Measurements from ENCODE around the gene CCDC78. TPM values are rescaled to one million over a fixed set of nuclear protein-coding genes. Genes with fewer than 3 reads are reported as not detected.

The CCDC78 gene
- total and polyA plus RNA-seq, 2 of the 13 experiments (the other 11 are each of a cell fraction or from before 2014, with no cell fraction given) = 0.53 to 1.5 TPM

GRCh38 chr16:723695-724094 lies 2.5 kb downstream of the CCDC78 start:
- FAIRE-seq = no peak
- POLR2A ChIA-PET = no interaction called here
- in situ Hi-C loops (cut with HindIII; ENCODE audit: extremely low pct_ligation_motif_present, low pct_unique_long_range_greater_than_20kb) = no loop called here

More at GRCh38 chr16:723695-724094, 2.5 kb downstream of the CCDC78 start:
- DNase-seq (ENCODE audit: low spot score) (no peak), ATAC-seq (no peak)
- TF ChIP-seq AGO1 (IDR thresholded peaks at IDR 0.05; ENCODE audit: low read depth, low read length, poor library complexity, severe bottlenecking) (peak; percentile 25), NFYB (CRISPR knock-in tag; IDR thresholded peaks at IDR 0.05) (no peak), ZBTB26 (CRISPR knock-in tag; IDR thresholded peaks at IDR 0.05; ENCODE audit: borderline replicate concordance) (no peak), NAIF1 (CRISPR knock-in tag; IDR thresholded peaks at IDR 0.05; ENCODE audit: borderline replicate concordance) (no peak), HDAC6 (IDR thresholded peaks at IDR 0.05; ENCODE audit: low read depth, low read length) (no peak), ZNF331 (CRISPR knock-in tag; IDR thresholded peaks at IDR 0.05) (no peak), ZMAT3 (CRISPR knock-in tag; conservative IDR thresholded peaks at IDR 0.05) (no peak), TCF7L2 (IDR thresholded peaks at IDR 0.05; ENCODE audit: low read depth, low read length) (no peak), RBM22 (optimal IDR thresholded peaks at IDR 0.05; ENCODE audit: low read length) (peak; percentile 15), TAF15 (IDR thresholded peaks at IDR 0.05; ENCODE audit: low read depth, low read length, poor library complexity, severe bottlenecking) (no peak), ZSCAN9 (CRISPR knock-in tag; IDR thresholded peaks at IDR 0.05; ENCODE audit: borderline replicate concordance) (no peak), ZNF138 (CRISPR knock-in tag; IDR thresholded peaks at IDR 0.05; ENCODE audit: low read depth) (no peak), ZBTB1 (CRISPR knock-in tag; IDR thresholded peaks at IDR 0.05; ENCODE audit: borderline replicate concordance) (no peak)
- TF ChIP-seq, protein P1, sequence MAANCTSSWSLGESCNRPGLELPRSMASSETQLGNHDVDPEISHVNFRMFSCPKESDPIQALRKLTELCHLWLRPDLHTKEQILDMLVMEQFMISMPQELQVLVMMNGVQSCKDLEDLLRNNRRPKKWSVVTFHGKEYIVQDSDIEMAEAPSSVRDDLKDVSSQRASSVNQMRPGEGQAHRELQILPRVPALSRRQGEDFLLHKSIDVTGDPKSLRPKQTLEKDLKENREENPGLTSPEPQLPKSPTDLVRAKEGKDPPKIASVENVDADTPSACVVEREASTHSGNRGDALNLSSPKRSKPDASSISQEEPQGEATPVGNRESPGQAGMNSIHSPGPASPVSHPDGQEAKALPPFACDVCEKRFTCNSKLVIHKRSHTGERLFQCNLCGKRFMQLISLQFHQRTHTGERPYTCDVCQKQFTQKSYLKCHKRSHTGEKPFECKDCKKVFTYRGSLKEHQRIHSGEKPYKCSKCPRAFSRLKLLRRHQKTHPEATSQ (CRISPR knock-in tag; IDR thresholded peaks at IDR 0.05; ENCODE audit: borderline replicate concordance) = no peak
- 54% methylated on average over 3 of the region's 9 CpGs for WGBS (ENCODE audit: low lambda C conversion rate)
- H3K79me2 ChIP-seq (ENCODE audit: insufficient read depth, low read length) = no peaks in the 10 kb centered on the region
- peaks cover 0 to 3% of the 10 kb centered on the region in 2 experiments; a peak in 1 of 5 replicates for H3K27me3 ChIP-seq (ENCODE audit: control insufficient read depth in 1 of 2, insufficient read depth in 2 of 2, low read length in 2 of 2)
- no peaks in the 10 kb centered on the region for H3K36me3 ChIP-seq (replicated peaks in 1 of 2; ENCODE audit: control insufficient read depth in 1 of 2, insufficient read depth in 2 of 2, low read length in 2 of 2)
- intact Hi-C loops (cut with micrococcal nuclease; ENCODE audit: unreplicated experiment) = no loop called here
- BruUV-seq (replicated peaks) = no TSS peak
- no peak overlapping the region for H3K4me3 ChIP-seq (replicated peaks in 1 of 3; ENCODE audit: insufficient read depth in 1 of 3, low read depth in 2 of 3, low read length in 3 of 3)
- no peak overlapping the region for H3K27ac ChIP-seq (ENCODE audit: extremely low read length, insufficient read depth, low read length)
- no peaks in the 10 kb centered on the region for H3K9me3 ChIP-seq (ENCODE audit: low read length)
- H3K4me1 ChIP-seq (ENCODE audit: insufficient read depth, low read length) = peaks cover 35% of the 10 kb centered on the region
- CTCF ChIA-PET (ENCODE audit: low intra/inter-chr PET ratio, low total read pairs) = no interaction called here
- no peaks in the 10 kb centered on the region for H4K20me1 ChIP-seq (ENCODE audit: insufficient read depth, low read length)
- H3K4me2 ChIP-seq (ENCODE audit: low read depth, low read length) = no peak overlapping the region
- H3K9ac ChIP-seq (ENCODE audit: insufficient read depth, low read depth, low read length) = no peak overlapping the region
- H2AFZ ChIP-seq (ENCODE audit: low read length) = no peak overlapping the region
